Activated T-cell treated with anti-CD3 and anti-CD28 coated beads, Interleukin-2, amount 50 U/mL, for 72 hours (primary cell): ENCODE data around the gene GPS2. TPM values are rescaled to one million over a fixed set of nuclear protein-coding genes. Genes with fewer than 3 reads are reported as not detected.

Experiments
- ATAC-seq, 2 donors: fragments of 150-1000 bp; cut with Tn5 transposase; replicated peaks in 1 of 2; 2 replicates each; pipeline ENCODE4 v1.10.0; 2021; ENCODE audit warnings: moderate library complexity in 2 of 2, mild to moderate bottlenecking in 1 of 2
- DNase-seq, 2 donors: peaks; one replicate each; pipeline ENCODE4 v3.0.0; 2021 to 2022; ENCODE audit warnings: mixed read lengths in 1 of 2
- H3K27ac Mint-ChIP-seq: one replicate; pipeline ENCODE4 v1.8.0; 2022; ENCODE audit warnings: mild to moderate bottlenecking, moderate library complexity, mixed read lengths
- H3K27me3 Mint-ChIP-seq: one replicate; pipeline ENCODE4 v1.8.0; 2022; ENCODE audit warnings: low read depth, mixed read lengths
- H3K36me3 Mint-ChIP-seq, 2 donors: one replicate each; pipeline ENCODE4 v1.8.0; 2022; ENCODE audit warnings: mixed read lengths in 2 of 2, mild to moderate bottlenecking in 1 of 2; ENCODE audit not compliant: insufficient read depth in 2 of 2
- H3K4me1 Mint-ChIP-seq: one replicate; pipeline ENCODE4 v1.8.0; 2022; ENCODE audit warnings: low read depth, mixed read lengths
- H3K4me3 Mint-ChIP-seq, 2 donors: one replicate each; pipeline ENCODE4 v1.8.0; 2022; ENCODE audit warnings: mild to moderate bottlenecking in 2 of 2, mixed read lengths in 2 of 2, moderate library complexity in 2 of 2
- H3K9me3 Mint-ChIP-seq, 2 donors: one replicate each; pipeline ENCODE4 v1.8.0; 2022; ENCODE audit warnings: mixed read lengths in 2 of 2
- total RNA-seq, 2 donors: library from RNA; stranded (reverse); gene quantifications; one replicate each; pipeline ENCODE4 v1.2.3, GENCODE V29; 2022

The GPS2 gene
- total RNA-seq, 2 donors from 2014 or later, result 50.5 to 50.7 TPM

- Mint-ChIP-seq H3K4me3 (no peak overlapping the region), H3K27ac (no peak overlapping the region), H3K9me3 (no peaks in the 10 kb centered on the region), H3K36me3 (no peaks in the 10 kb centered on the region), H3K4me1 (peaks cover 21% of the 10 kb centered on the region), H3K27me3 (peaks cover 23% of the 10 kb centered on the region)
- ATAC-seq, result no peak
- no peak for DNase-seq
Observed at GRCh38 chr17:7292194-7292593, 23.0 kb downstream of the GPS2 start.

DNA sequence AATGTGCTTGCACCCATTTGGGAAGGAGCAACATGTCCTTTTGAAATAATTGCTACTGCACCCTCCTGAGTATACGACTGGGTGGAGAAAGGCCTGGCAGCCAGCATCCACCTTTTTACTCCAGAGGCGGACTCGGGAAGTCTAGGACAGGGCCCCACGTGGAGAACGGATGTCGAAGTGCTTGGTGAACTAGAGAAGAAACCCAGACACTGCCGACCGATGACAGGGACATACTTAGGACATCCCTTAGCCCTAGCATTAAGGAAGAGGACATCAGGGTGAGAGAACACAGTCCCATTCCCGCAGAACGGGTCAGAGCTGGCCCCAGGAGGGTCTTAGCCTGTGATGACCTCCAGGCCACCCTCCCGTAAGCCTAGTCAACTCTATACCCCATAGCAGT, 24.5 kb downstream of the GPS2 start:
- ATAC-seq, result no peak
- Mint-ChIP-seq H3K27me3 (peaks cover 18% of the 10 kb centered on the region), H3K27ac (no peak overlapping the region), H3K4me1 (peaks cover 10% of the 10 kb centered on the region), H3K9me3 (no peaks in the 10 kb centered on the region), H3K36me3 (no peaks in the 10 kb centered on the region), H3K4me3 (no peak overlapping the region)
- DNase-seq, result no peak

DNA sequence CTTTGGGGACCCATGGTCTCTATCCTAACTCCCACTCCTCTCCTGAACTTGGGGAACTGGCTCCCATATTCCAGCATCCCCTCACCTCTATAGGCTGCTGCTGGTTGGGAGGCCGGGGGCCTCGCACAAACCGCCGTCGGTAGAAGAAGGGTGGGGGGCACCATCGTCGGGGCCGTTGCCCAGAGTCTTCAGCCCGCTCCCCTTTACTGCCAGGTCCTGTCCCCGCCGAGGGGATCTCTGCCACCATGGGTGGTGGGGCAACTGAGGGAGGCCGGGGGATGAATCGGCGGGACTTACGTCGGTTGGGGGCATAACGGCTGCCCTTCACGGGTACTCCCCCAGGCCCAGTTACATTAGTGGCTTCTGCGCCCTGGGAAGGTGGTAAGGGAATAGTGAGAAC, 25.0 kb downstream of the GPS2 start:
- DNase-seq (no peak), ATAC-seq (no peak)
- Mint-ChIP-seq H3K4me3 (no peak overlapping the region), H3K36me3 (no peaks in the 10 kb centered on the region), H3K4me1 (peaks cover 4% of the 10 kb centered on the region), H3K27me3 (peaks cover 13% of the 10 kb centered on the region), H3K9me3 (no peaks in the 10 kb centered on the region), H3K27ac (no peak overlapping the region)

DNA sequence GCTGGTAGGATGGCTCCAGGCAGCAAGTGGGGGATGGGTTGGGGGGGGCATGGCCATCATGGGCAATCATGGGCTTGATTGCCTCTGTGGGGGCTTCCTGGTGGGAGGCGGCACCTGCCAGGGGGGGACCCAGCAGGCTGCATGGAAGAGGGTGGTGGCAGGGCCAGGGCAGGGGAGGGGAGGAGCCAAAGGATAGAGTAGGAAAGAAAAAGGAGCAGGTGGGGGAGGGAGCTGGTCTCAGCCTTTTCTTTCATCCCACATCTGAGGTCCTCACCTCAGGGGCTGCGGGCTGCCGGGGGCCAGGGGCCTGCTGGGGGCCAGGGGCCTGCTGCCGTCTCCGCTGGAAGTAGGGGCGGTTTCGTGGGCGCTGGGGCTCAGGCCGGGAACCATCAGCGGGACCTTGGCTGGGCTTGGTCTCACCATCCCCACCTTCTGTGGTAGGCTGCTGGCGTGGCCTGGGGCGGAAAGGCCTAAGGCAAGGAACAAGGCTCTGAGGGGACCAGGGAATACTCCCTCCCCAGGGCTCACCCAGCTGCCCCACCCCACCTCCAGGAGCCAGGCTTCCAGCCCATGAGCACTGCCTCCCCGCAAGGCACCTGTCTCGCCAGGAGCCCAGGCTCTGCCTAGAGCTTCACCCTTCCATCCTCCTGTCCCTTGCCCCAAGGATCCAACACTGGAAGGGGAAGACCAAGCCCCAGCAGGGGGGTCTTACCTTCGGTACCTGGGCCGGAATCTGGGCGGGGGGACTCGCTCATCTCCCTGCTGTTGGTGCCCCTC, 25.7 kb downstream of the GPS2 start:
- Mint-ChIP-seq H3K27me3 (peaks cover 9% of the 10 kb centered on the region), H3K4me3 (no peak overlapping the region), H3K36me3 (no peaks in the 10 kb centered on the region), H3K9me3 (no peaks in the 10 kb centered on the region), H3K4me1 (no peaks in the 10 kb centered on the region), H3K27ac (no peak overlapping the region)
- ATAC-seq, result no peak
- DNase-seq, result no peak

- no peaks in the 10 kb centered on the region for H3K9me3 Mint-ChIP-seq
- peaks cover 22% of the 10 kb centered on the region for H3K27me3 Mint-ChIP-seq
- no peaks in the 10 kb centered on the region for H3K36me3 Mint-ChIP-seq
- no peak overlapping the region for H3K4me3 Mint-ChIP-seq
- no peak for DNase-seq
- H3K4me1 Mint-ChIP-seq, result peaks cover 19% of the 10 kb centered on the region
- H3K27ac Mint-ChIP-seq, result no peak overlapping the region
- ATAC-seq, result no peak
Observed at GRCh38 chr17:7285679-7286078, 29.5 kb downstream of the GPS2 start.

- Mint-ChIP-seq H3K27me3 (peaks cover 30% of the 10 kb centered on the region), H3K27ac (no peak overlapping the region), H3K36me3 (no peaks in the 10 kb centered on the region), H3K9me3 (no peaks in the 10 kb centered on the region), H3K4me3 (no peak overlapping the region), H3K4me1 (peaks cover 26% of the 10 kb centered on the region)
- DNase-seq (no peak), ATAC-seq (no peak)
Observed at GRCh38 chr17:7284911-7285310, 30.2 kb downstream of the GPS2 start.

- H3K9me3 Mint-ChIP-seq, result no peaks in the 10 kb centered on the region
- no peak overlapping the region for H3K27ac Mint-ChIP-seq
- no peak overlapping the region for H3K4me3 Mint-ChIP-seq
- H3K4me1 Mint-ChIP-seq, result peaks cover 26% of the 10 kb centered on the region
- ATAC-seq (no peak), DNase-seq (no peak)
- H3K36me3 Mint-ChIP-seq, result no peaks in the 10 kb centered on the region
- peaks cover 32% of the 10 kb centered on the region for H3K27me3 Mint-ChIP-seq
Observed at GRCh38 chr17:7283471-7284216, 31.5 kb downstream of the GPS2 start.

GRCh38 chr17:7282752-7283321, 32.3 kb downstream of the GPS2 start:
- DNase-seq (no peak), ATAC-seq (no peak)
- H3K27me3 Mint-ChIP-seq, result peaks cover 32% of the 10 kb centered on the region
- H3K9me3 Mint-ChIP-seq, result no peaks in the 10 kb centered on the region
- peaks cover 26% of the 10 kb centered on the region for H3K4me1 Mint-ChIP-seq
- no peaks in the 10 kb centered on the region for H3K36me3 Mint-ChIP-seq
- peak overlapping the region; percentile 40 to 86 for H3K4me3 Mint-ChIP-seq
- no peak overlapping the region for H3K27ac Mint-ChIP-seq

GRCh38 chr17:7281953-7282751, 33.0 kb downstream of the GPS2 start:
- DNase-seq, result no peak
- peaks cover 26% of the 10 kb centered on the region for H3K4me1 Mint-ChIP-seq
- no peak for ATAC-seq
- peaks cover 32% of the 10 kb centered on the region for H3K27me3 Mint-ChIP-seq
- no peaks in the 10 kb centered on the region for H3K36me3 Mint-ChIP-seq
- no peak overlapping the region for H3K27ac Mint-ChIP-seq
- peak overlapping the region; percentile 86 to 91 for H3K4me3 Mint-ChIP-seq
- H3K9me3 Mint-ChIP-seq, result no peaks in the 10 kb centered on the region

DNA sequence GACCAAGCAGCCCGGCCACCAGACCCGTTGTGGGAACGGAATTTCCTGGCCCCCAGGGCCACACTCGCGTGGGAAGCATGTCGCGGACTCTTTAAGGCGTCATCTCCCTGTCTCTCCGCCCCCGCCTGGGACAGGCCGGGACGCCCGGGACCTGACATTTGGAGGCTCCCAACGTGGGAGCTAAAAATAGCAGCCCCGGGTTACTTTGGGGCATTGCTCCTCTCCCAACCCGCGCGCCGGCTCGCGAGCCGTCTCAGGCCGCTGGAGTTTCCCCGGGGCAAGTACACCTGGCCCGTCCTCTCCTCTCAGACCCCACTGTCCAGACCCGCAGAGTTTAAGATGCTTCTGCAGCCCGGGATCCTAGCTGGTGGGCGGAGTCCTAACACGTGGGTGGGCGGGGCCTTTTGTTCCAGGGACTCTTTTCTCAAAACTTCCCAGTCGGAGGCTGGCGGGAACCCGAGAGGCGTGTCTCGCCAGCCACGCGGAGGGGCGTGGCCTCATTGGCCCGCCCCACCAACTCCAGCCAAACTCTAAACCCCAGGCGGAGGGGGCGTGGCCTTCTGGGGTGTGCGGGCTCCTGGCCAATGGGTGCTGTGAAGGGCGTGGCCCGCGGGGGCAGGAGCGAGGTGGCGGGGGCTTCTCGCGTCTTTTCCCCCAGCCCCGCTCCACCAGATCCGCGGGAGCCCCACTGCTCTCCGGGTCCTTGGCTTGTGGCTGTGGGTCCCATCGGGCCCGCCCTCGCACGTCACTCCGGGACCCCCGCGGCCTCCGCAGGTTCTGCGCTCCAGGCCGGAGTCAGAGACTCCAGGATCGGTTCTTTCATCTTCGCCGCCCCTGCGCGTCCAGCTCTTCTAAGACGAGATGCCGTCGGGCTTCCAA, 33.8 kb downstream of the GPS2 start, which contains the start of gene SLC2A4:
Gene SLC2A4 (plus strand): TSS at position 645 of the 879 bp plus-strand sequence. CDS start 217 bp downstream, at position 862.
- ATAC-seq (peak; percentile 82), DNase-seq (peak; percentile 89 to 91)
- Mint-ChIP-seq H3K9me3 (no peaks in the 10 kb centered on the region), H3K27ac (no peak within 1 kb of the TSS), H3K4me3 (peak within 1 kb of the TSS; percentile 86 to 91), H3K27me3 (peaks cover 32% of the 10 kb centered on the region), H3K36me3 (no peaks in the 10 kb centered on the region), H3K4me1 (peaks cover 26% of the 10 kb centered on the region)

DNA sequence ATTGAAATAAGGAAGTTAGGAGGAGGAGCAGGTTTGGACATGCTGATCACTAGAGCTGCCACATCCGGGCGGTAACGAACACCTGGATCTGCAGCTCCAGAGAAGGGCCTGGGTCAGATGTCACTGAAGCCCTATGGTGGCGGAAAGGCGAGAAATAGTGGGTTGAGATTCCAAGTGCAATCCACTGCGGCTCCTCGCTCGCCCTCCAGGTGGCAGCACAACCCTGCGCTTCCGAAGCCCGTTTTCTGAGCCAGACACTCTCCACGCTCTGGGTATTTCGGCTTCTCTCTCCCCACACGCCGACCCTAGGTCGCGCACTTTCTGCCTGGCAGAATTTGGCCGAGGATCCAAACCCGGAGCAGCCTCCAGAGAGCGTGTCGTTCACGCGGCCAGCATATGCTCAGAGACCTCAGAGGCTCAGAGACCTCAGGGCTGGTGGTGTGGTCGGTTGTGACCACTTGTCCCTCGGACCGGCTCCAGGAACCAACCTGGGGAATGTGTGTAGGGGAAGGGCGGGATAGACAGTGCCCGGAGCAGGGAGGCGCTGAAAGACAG, 34.6 kb downstream of the GPS2 start:
- DNase-seq (peak; percentile 84 to 89), ATAC-seq (peak; percentile 83)
- Mint-ChIP-seq H3K27me3 (peaks cover 32% of the 10 kb centered on the region), H3K4me3 (peak overlapping the region; percentile 86 to 91), H3K36me3 (no peaks in the 10 kb centered on the region), H3K9me3 (no peaks in the 10 kb centered on the region), H3K27ac (no peak overlapping the region), H3K4me1 (peaks cover 26% of the 10 kb centered on the region)

DNA sequence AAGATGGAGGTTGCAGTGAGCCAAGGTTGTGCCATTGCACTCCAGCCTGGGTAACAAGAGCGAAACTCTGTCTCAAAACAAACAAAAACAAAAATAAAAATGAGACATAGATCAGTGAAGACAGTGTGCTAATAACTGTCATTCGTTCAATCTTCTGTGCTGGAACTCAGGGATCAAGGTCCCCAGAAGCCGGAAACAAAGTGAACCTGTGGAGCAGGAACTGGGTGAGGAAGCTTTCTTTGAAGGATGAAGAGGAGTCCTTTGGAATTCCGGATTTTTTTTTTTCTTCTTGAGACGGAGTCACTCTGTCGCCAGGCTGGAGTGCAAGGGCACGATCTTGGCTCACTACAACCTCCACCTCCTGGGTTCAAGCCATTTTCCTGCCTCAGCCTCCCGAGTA, 35.7 kb downstream of the GPS2 start:
- DNase-seq (no peak), ATAC-seq (no peak)
- H3K4me3 Mint-ChIP-seq, result no peak overlapping the region
- H3K27ac Mint-ChIP-seq, result no peak overlapping the region
- H3K36me3 Mint-ChIP-seq, result no peaks in the 10 kb centered on the region
- H3K4me1 Mint-ChIP-seq, result peaks cover 26% of the 10 kb centered on the region
- H3K27me3 Mint-ChIP-seq, result peaks cover 32% of the 10 kb centered on the region
- no peaks in the 10 kb centered on the region for H3K9me3 Mint-ChIP-seq
